GM19324 (cell line): ENCODE data around the gene OPHN1.

Source experiments
- ATAC-seq: cut with Tn5 transposase; IDR thresholded peaks from one replicate; pipeline ENCODE4 v1.9.1; 2021; ENCODE audit warnings: mild to moderate bottlenecking, moderate library complexity; ENCODE audit not compliant: unreplicated experiment, low FRiP score

The OPHN1 gene

GRCh38 chrX:68186552-68187262 lies 246.6 kb downstream of the OPHN1 start:
- no peak for ATAC-seq

GRCh38 chrX:68185161-68185560 lies 248.1 kb downstream of the OPHN1 start:
- no peak for ATAC-seq

DNA sequence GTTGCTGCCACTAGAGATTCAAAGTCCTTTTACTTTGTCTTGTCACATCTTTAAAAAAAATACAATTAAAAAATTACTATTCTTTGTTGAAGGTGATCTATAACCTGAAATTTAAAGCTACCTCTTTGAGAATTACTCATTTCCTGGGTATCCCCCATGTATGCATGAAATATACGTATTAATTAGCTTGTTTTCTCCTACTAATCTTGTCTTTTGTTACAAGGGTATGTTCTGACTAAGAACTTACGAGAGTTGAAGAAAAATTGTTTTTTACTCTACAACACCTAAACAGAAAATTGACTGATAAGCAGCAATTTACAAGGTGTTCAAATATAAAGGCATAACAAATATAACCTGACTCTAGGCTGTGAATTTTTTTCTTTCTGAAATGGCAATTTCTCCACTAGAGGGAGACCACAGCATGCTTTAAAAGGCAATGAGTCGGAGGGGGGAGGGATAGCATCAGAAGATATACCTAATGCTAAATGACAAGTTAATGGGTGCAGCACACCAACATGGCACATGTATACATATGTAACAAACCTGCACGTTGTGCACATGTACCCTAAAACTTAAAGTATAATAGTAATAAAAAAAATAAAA lies 249.6 kb downstream of the OPHN1 start:
- no peak for ATAC-seq

DNA sequence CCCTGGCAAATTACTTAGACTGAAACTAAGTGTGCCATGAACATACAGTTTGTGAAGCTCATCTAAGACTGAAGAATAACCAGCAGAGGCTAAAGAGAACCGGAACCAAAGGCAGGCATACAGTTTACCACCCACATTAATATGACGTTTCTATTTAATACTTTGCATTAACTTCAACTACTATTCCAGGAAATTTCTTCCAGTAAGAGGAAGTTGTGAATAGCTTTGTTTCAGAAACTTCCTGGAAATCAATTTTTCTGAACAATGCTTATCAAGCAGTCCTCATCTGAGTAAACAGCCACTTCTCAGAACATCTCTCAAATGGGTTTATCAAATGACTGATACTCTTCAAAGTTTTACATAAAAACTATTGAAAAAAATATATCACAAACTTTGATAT lies 252.7 kb downstream of the OPHN1 start:
- ATAC-seq = no peak

GRCh38 chrX:68179355-68179754 lies 253.9 kb downstream of the OPHN1 start:
- no peak for ATAC-seq

DNA sequence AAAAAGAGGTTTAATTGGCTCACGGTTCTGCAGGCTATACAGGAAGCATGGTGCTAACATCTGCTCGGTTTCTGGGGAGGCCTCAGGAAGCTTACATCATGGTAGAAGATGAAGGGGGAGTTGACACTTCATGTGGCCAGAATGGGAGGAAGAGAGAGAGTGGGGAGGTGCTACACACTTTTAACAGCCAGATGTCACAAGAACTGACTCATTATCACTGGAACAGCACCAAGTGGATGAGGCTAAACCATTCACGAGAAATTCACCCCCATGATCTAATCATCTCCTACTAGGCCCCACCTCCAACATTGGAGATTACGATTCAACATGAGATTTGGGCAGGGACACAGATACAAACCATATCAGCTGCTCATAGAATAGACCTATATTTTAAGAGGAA lies 255.8 kb downstream of the OPHN1 start:
- no peak for ATAC-seq

- no peak for ATAC-seq
Measured at GRCh38 chrX:68175562-68175961, 257.7 kb downstream of the OPHN1 start.

DNA sequence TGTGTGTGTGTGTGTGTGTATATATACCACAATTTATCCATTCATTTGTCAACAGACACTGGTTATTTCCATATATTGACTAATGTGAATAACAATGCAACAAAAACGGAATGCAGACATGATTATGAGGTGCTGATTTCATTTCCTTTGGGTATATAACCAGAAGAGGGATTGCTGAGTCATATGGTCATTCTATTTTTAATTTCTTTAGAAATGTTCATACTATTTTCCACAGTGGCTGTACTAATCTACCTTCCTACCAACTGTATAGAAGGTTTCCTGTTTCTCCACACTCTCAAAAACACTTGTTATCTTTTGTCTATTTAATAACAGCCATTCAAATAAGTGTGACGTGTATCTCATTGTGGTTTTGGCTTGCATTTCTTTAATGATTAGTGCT lies 269.9 kb downstream of the OPHN1 start:
- no peak for ATAC-seq

DNA sequence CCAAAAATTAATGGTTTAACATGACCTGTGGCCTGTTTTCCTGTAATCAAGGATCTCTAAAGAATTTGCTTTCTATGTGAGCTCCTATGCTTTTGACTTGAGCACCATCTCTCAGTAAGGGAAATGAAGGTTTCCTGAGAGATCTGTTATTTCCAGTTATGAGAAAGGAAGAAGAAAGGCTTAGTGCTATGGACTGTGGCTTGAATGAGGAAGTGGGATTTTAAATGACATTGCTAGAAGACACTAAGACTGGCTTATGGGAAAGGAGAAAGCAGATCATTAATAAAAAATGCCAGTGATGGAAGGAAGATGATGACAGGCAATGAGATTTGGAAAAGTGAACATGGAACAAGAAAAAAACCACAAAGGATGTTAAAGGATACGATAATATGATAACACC lies 285.4 kb downstream of the OPHN1 start:
- ATAC-seq = no peak

- no peak for ATAC-seq
Measured at GRCh38 chrX:68146054-68146453, 287.2 kb downstream of the OPHN1 start.

DNA sequence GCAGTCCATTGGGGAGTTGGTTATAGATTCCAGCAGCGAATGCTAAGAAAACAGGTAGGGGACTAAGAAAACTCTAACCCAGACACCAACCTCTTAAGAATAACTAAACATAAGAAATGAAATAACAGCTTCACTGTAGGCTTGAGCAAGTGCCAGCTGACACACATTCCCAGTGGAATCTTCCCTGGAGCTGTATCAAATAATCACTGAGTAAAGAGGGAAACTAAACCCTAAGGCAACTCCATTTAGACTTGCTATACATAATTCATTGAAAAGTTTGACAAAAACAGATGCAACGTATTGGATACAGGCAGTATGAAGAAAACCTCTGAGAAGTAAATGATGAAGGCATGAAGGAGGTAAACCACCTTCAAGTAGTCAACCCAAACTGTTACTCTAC lies 293.5 kb downstream of the OPHN1 start:
- no peak for ATAC-seq

GRCh38 chrX:68133181-68133580 lies 300.1 kb downstream of the OPHN1 start:
- ATAC-seq = no peak

GRCh38 chrX:68132749-68133148 lies 300.5 kb downstream of the OPHN1 start:
- no peak for ATAC-seq

GRCh38 chrX:68121835-68122234 lies 311.5 kb downstream of the OPHN1 start:
- ATAC-seq = no peak

DNA sequence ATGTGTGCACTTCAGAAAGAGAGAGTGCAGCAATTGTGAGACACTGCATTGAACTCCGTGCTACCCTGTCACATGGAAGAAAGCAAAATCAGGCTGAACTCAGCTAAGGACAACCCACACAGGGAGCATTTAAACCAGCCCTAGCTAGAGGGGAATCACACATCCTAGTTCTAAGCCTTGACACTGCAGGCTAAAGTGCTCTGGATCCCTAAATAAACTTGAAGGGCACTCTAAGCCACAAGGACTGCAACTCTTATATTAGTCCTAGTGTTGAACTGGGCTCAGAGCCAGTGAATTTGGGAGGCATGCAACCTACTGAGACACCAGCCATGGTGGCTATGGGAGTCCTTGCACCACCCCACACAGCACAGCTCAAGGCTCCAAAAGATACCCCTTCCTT lies 311.9 kb downstream of the OPHN1 start:
- no peak for ATAC-seq

GRCh38 chrX:68115371-68115770 lies 317.9 kb downstream of the OPHN1 start:
- ATAC-seq = no peak

GRCh38 chrX:68114573-68115129 lies 318.6 kb downstream of the OPHN1 start:
- no peak for ATAC-seq

- no peak for ATAC-seq
Measured at GRCh38 chrX:68113837-68114572, 319.3 kb downstream of the OPHN1 start.

DNA sequence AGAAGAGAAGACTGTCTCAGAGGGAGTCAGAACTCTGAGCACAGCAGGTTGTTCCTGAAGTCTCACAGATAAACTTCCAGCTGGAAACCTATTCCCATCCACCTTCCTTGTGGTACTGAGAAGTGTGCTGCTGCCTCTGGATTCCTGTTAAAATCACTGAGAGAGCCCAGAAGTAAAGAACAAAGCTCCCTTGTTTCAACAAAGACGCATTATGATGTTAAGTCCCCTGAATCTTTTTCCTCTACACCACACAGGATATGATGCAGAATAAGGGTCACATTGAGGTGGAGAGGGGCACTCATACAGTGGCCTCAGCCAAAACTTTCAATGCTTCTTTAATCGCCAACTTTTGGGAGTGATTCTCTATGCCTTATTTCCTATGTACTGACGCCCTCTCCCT lies 321.0 kb downstream of the OPHN1 start:
- no peak for ATAC-seq

GRCh38 chrX:68109162-68109561 lies 324.1 kb downstream of the OPHN1 start:
- ATAC-seq = no peak

DNA sequence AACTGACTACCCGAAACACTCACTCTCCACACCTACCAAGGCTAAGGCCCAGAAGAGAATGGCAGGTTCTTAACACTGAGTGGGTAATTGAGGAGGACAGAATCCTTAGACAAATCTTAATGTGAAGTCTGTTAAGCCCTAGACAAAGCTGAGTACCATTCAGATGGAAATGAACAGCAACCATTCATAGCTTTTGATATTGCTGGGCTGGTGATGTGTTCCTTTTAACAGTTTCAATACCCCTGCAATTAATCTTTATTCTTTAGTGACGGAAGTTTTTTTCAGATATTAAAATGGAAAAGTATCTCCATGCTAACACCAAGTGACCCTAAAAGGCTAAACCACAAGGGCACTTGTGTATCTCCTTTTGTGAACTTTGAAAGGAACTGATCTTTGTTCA lies 334.9 kb downstream of the OPHN1 start:
- no peak for ATAC-seq

DNA sequence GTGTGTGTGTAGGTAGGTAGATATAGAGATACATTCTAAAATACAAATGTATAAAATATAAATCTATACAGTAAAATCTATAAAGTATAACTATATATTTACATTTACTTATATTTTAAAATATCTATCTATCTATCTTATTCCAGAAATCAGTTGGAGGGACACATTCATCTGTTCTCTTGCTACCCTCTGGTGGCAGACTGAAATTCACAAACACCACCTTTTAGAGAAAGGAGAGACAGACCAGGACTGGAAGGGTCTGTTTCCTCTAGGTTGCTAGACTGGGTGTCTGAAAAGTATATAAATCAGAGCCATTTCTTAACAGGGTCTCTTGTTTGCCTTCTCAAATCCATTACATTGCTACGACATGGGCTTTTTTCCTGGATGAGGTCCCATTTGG lies 343.0 kb downstream of the OPHN1 start:
- ATAC-seq = no peak
